ENCODE measurements around the gene NDUFA9.

DNA sequence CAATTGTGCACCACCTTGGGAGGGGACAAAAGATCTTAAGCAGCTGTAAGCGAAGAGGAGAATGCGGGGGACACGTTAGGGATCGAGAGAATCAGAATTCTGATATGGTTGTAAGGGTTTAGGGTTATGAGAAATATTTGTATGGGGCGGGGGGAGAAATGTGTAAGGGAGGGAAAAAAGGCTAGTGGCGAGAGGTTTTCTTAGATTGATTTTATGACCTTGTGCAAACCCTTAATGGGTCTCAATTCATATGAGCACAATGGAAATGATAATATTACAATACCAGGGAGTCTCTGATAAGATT, 396 bp downstream of the NDUFA9 start:
- TF ChIP-seq, protein P1, sequence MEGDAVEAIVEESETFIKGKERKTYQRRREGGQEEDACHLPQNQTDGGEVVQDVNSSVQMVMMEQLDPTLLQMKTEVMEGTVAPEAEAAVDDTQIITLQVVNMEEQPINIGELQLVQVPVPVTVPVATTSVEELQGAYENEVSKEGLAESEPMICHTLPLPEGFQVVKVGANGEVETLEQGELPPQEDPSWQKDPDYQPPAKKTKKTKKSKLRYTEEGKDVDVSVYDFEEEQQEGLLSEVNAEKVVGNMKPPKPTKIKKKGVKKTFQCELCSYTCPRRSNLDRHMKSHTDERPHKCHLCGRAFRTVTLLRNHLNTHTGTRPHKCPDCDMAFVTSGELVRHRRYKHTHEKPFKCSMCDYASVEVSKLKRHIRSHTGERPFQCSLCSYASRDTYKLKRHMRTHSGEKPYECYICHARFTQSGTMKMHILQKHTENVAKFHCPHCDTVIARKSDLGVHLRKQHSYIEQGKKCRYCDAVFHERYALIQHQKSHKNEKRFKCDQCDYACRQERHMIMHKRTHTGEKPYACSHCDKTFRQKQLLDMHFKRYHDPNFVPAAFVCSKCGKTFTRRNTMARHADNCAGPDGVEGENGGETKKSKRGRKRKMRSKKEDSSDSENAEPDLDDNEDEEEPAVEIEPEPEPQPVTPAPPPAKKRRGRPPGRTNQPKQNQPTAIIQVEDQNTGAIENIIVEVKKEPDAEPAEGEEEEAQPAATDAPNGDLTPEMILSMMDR (IDR thresholded peaks at IDR 0.05; ENCODE audit: borderline replicate concordance, extremely low read depth, low read length, poor library complexity, severe bottlenecking), result no peak
- no peak for TF ChIP-seq EZH2 (IDR thresholded peaks at IDR 0.05; ENCODE audit: borderline replicate concordance, low read depth, low read length, severe bottlenecking)
